Thyroid gland (tissue), 4 donors: ENCODE data around the gene CTNNBL1. TPM values are rescaled to one million over a fixed set of nuclear protein-coding genes. Genes with fewer than 3 reads are reported as not detected.

ENCODE experiments used
- DNase-seq, 2 donors: peaks; one replicate each; pipeline ENCODE4 v3.0.0-alpha.2; 2019
- H3K27ac ChIP-seq, 3 donors: fragments of 200-600 bp; sonication (generic); 1 replicate in 2 of 3; 2 replicates in 1 of 3; pipeline ENCODE4 v1.5.1; 2016 to 2019; ENCODE audit warnings: mild to moderate bottlenecking in 1 of 3, moderate library complexity in 1 of 3
- H3K27me3 ChIP-seq: fragments of 200-600 bp; sonication (generic); one replicate; pipeline ENCODE4 v1.5.1; 2019
- H3K36me3 ChIP-seq, 2 donors: fragments of 200-600 bp; sonication (generic); one replicate each; pipeline ENCODE4 v1.5.1; 2016 to 2019
- H3K4me1 ChIP-seq, 2 donors: fragments of 200-600 bp; sonication (generic); one replicate each; pipeline ENCODE4 v1.5.1; 2017 to 2019
- H3K4me3 ChIP-seq, 3 donors: fragments of 200-600 bp; sonication (generic); replicated peaks in 1 of 3; 1 replicate in 2 of 3; 2 replicates in 1 of 3; pipeline ENCODE4 v1.5.1; 2016; ENCODE audit warnings: mild to moderate bottlenecking in 1 of 3
- H3K9me3 ChIP-seq: fragments of 200-600 bp; sonication (generic); one replicate; pipeline ENCODE4 v1.5.1; 2017
- POLR2A ChIP-seq, 2 donors: fragments of 450-650 bp; IDR thresholded peaks; one replicate each; pipeline ENCODE4 v1.6.1; 2017; ENCODE audit warnings: antibody characterized with exemption in 2 of 2, mild to moderate bottlenecking in 2 of 2, moderate library complexity in 1 of 2
- WGBS, 2 donors: methylation state at CpG; one replicate each; pipeline ENCODE4 v1.1.5; 2017; 5-methylcytosine and 5-hydroxymethylcytosine counted together
- intact Hi-C: fragments of 100-400 bp; cut with DNase I; formaldehyde crosslinking; loops from one replicate; pipeline ENCODE4 v1.15.1; 2023
- total RNA-seq, 4 donors: library from RNA; depleted of rRNA; stranded (reverse); fragments of >200 nt; gene quantifications; one replicate each; pipeline ENCODE4 v1.2.3, GENCODE V29; 2016
- TF ChIP-seq, protein P1 (sequence below), 6 experiments: fragments of 200-600 bp in 3 of 6; fragments of 450-650 bp in 3 of 6; sonication (generic) in 3 of 6; IDR thresholded peaks; one replicate each; pipeline ENCODE4 v1.5.1; 2016 to 2019; ENCODE audit warnings: antibody characterized with exemption in 6 of 6, mild to moderate bottlenecking in 2 of 6, inconsistent platforms in 1 of 6, moderate library complexity in 1 of 6

The CTNNBL1 gene
- total RNA-seq, 4 donors from 2014 or later = 22.3 to 31.2 (median 24.6) TPM

DNA sequence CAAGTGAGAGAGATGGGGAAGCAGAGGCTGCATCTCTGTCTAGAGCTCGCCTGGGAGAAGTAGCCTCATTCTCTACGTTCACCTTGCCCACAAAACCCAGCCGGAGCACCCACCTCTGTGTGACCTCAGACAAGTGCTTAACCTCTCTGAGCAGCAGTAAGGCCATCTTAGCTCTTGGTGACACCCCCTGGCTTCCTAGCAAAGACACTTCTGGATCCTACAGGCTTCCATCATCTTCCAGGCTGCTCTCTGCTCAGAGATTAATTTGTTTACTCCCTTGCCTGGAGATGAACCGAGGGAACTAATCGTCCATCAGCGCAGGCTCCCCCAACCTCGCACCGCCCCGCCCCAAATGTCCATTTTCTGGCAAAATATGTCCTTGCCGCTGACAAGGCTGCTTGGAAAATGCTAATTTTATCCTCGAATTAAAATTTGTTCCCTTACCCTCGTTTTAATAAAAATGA is 24.0 kb upstream of the CTNNBL1 start:
- no peak overlapping the region for H3K4me3 ChIP-seq
- no peaks in the 10 kb centered on the region for H3K4me1 ChIP-seq
- no peak overlapping the region for H3K27ac ChIP-seq
- H3K36me3 ChIP-seq = no peaks in the 10 kb centered on the region
- intact Hi-C loops = no loop called here
- peaks cover 3% of the 10 kb centered on the region for H3K27me3 ChIP-seq
- TF ChIP-seq POLR2A (IDR thresholded peaks at IDR 0.05) = no peak
- TF ChIP-seq, protein P1, sequence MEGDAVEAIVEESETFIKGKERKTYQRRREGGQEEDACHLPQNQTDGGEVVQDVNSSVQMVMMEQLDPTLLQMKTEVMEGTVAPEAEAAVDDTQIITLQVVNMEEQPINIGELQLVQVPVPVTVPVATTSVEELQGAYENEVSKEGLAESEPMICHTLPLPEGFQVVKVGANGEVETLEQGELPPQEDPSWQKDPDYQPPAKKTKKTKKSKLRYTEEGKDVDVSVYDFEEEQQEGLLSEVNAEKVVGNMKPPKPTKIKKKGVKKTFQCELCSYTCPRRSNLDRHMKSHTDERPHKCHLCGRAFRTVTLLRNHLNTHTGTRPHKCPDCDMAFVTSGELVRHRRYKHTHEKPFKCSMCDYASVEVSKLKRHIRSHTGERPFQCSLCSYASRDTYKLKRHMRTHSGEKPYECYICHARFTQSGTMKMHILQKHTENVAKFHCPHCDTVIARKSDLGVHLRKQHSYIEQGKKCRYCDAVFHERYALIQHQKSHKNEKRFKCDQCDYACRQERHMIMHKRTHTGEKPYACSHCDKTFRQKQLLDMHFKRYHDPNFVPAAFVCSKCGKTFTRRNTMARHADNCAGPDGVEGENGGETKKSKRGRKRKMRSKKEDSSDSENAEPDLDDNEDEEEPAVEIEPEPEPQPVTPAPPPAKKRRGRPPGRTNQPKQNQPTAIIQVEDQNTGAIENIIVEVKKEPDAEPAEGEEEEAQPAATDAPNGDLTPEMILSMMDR (IDR thresholded peaks at IDR 0.05) = no peak
- H3K9me3 ChIP-seq = no peaks in the 10 kb centered on the region
- 53 to 58% methylated on average over 12 of the region's 12 CpGs for WGBS, 2 donors
- DNase-seq = no peak

DNA sequence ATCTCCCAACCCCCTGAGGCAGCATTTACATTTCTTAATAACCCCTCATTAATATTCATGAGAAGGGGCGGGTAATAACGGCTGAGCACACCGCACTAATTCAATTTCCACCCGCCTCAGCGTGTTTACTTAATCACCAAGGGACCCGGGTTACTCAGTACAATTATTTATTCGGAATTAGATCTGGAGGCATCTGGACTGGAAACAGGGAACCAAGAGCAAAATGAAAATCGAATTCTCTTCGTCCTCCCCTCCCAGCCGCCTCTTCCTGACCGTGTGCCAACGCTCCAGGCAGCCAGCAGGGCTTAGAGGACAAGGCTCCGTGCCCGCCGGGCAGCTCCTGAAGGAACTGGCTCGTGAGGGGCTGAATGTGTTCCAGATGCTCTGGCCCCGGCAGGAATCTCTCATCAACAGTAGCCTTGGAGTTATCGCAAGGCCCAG is 23.5 kb upstream of the CTNNBL1 start:
- no peaks in the 10 kb centered on the region for H3K9me3 ChIP-seq
- TF ChIP-seq, protein P1 (IDR thresholded peaks at IDR 0.05) = no peak
- TF ChIP-seq POLR2A (IDR thresholded peaks at IDR 0.05) = no peak
- peaks cover 3% of the 10 kb centered on the region for H3K27me3 ChIP-seq
- H3K4me3 ChIP-seq = no peak overlapping the region
- peak; percentile 18 to 40 for DNase-seq
- no peaks in the 10 kb centered on the region for H3K36me3 ChIP-seq
- no peak overlapping the region for H3K27ac ChIP-seq
- no peaks in the 10 kb centered on the region for H3K4me1 ChIP-seq
- WGBS, 2 donors = 27 to 49% methylated on average over 15 to 18 of the region's 18 CpGs
- intact Hi-C loops = no loop called here

DNA sequence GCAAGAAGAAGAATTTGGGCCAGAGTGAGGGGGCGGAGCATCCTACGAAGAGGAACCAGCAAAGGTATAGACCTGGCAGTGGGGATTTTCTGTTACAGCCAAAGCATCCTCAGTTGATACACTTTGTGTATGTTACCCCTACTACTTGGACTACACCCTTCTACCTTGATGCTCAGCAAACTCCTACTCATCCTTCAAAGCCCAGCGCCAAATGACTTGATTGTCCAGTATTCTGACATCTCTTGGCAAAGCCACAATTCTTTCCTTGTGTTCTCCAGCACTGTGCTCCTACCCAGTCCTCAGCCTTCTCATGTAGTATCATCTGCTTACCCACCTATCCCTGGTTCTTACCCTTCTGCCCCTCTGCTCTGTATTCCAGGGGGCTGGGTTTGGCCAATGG is 21.7 kb upstream of the CTNNBL1 start:
- H3K4me1 ChIP-seq = no peaks in the 10 kb centered on the region
- H3K27ac ChIP-seq = no peak overlapping the region
- H3K4me3 ChIP-seq = no peak overlapping the region
- no peak for DNase-seq
- H3K27me3 ChIP-seq = peaks cover 3% of the 10 kb centered on the region
- intact Hi-C loops = no loop called here
- 100% methylated on average over 3 of the region's 3 CpGs for WGBS, 2 donors
- no peaks in the 10 kb centered on the region for H3K9me3 ChIP-seq
- TF ChIP-seq, protein P1 (IDR thresholded peaks at IDR 0.05) = no peak
- TF ChIP-seq POLR2A (IDR thresholded peaks at IDR 0.05) = no peak
- H3K36me3 ChIP-seq = no peaks in the 10 kb centered on the region

DNA sequence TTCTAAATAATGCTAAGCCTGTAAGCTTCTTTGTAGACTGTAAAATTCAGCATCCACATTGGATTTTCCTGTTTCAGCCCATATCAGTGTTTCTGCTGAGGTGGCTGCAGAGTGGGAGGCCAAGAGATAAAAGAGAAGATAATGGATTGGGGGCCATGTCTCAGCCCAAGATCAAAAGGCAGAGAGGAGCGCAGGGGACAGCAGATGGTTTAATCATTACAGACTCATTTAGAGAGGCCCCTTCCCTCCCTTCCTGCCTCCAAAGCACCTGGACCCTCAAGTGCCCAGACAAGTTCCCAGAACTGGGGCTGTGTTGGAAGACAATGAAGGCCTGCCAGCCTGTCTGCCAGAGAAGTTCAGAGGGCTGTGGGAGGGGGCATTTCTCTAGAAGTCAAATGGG is 20.4 kb upstream of the CTNNBL1 start:
- Histone ChIP-seq H3K4me3 (no peak overlapping the region), H3K4me1 (no peaks in the 10 kb centered on the region), H3K27me3 (peaks cover 3% of the 10 kb centered on the region), H3K36me3 (no peaks in the 10 kb centered on the region), H3K9me3 (no peaks in the 10 kb centered on the region), H3K27ac (no peak overlapping the region)
- 42 to 58% methylated on average over 1 of the region's 1 CpG for WGBS, 2 donors
- TF ChIP-seq, protein P1 (IDR thresholded peaks at IDR 0.05) = no peak
- no peak for TF ChIP-seq POLR2A (IDR thresholded peaks at IDR 0.05)
- DNase-seq = no peak
- intact Hi-C loops = no loop called here

DNA sequence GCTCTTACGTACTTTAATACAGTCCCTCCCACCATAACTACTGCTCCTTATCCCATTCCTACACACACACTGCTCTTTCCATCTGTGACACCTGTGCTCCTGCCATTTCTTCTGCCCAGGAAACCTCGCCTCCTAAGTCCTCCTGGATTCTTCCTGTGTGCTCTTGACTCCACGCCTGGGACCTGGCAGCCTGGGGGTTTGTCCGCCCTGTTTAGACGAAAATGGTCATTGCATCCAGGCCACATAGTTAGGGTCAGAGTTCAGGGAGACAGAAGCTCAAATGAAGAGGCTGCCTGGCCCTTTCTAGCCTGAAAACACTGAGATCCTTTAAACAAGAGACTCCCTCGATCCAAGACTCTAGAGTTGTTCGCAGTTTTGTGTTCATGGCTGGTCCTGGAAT is 17.4 kb upstream of the CTNNBL1 start:
- Histone ChIP-seq H3K4me1 (no peaks in the 10 kb centered on the region), H3K36me3 (no peaks in the 10 kb centered on the region), H3K27ac (no peak overlapping the region), H3K4me3 (no peak overlapping the region), H3K27me3 (no peaks in the 10 kb centered on the region), H3K9me3 (no peaks in the 10 kb centered on the region)
- 75 to 78% methylated on average over 6 to 7 of the region's 7 CpGs for WGBS, 2 donors
- intact Hi-C loops = no loop called here
- TF ChIP-seq POLR2A (IDR thresholded peaks at IDR 0.05) = no peak
- TF ChIP-seq, protein P1 (IDR thresholded peaks at IDR 0.05) = no peak
- no peak for DNase-seq
